Endothelial cell of umbilical vein (primary cell): ENCODE measurements around the gene TBC1D9B. TPM values are rescaled to one million over a fixed set of nuclear protein-coding genes. Genes with fewer than 3 reads are reported as not detected.

Source experiments
- BruUV-seq: library from RNA; stranded (reverse); fragments of 400-500 nt; replicated peaks from 2 replicates; lab custom pipeline; 2021; lab: Mats Ljungman, UMichigan
- CTCF ChIA-PET: fragments of 300-600, 350-600 bp; sonication (Branson Sonifier 250); formaldehyde crosslinking; loops from one replicate; lab custom pipeline; 2021; ENCODE audit warnings: antibody characterized with exemption, inconsistent platforms; lab: Charles Lee
- POLR2A ChIA-PET: fragments of 300-600, 350-600 bp; sonication (Branson Sonifier 250); formaldehyde crosslinking; loops from one replicate; lab custom pipeline; 2021; ENCODE audit warnings: antibody characterized with exemption, inconsistent platforms; lab: Charles Lee
- DNase-seq: peaks from one replicate; pipeline ENCODE4 v3.0.0-alpha.2; 2011; ENCODE audit warnings: low read depth, low spot score
- FAIRE-seq: peaks from 2 replicates; lab custom pipeline; 2011; peaks lifted over from hg19 to GRCh38; lab: Jason Lieb, UNC
- H2AFZ ChIP-seq: 2 replicates; pipeline ENCODE4 v1.6.0; 2012; ENCODE audit warnings: low read depth, low read length, control low read depth, inconsistent platforms
- H3K27ac ChIP-seq: 2 replicates; pipeline ENCODE4 v1.5.1; 2011; ENCODE audit warnings: low read depth, mild to moderate bottlenecking, control low read depth, low read length, moderate library complexity; ENCODE audit not compliant: insufficient read depth
- H3K27me3 ChIP-seq, 2 experiments: 2 replicates each; pipeline versions ENCODE4 v1.6.0 to v1.6.1; 2011; ENCODE audit warnings: low read length in 2 of 2, mixed read lengths in 1 of 2; ENCODE audit not compliant: control insufficient read depth in 2 of 2, insufficient read depth in 2 of 2
- H3K36me3 ChIP-seq, 2 experiments: 2 replicates in 1 of 2; 3 replicates in 1 of 2; pipeline ENCODE4 v1.5.1; 2011; ENCODE audit warnings: low read length in 2 of 2, mild to moderate bottlenecking in 1 of 2, moderate library complexity in 1 of 2; ENCODE audit not compliant: control insufficient read depth in 2 of 2, insufficient read depth in 2 of 2; ENCODE audit errors: extremely low read depth in 1 of 2
- H3K4me1 ChIP-seq: 3 replicates; pipeline ENCODE4 v1.5.1; 2011; ENCODE audit warnings: mild to moderate bottlenecking, low read length; ENCODE audit not compliant: control insufficient read depth, insufficient read depth; ENCODE audit errors: extremely low read depth
- H3K4me2 ChIP-seq: 2 replicates; pipeline ENCODE4 v1.6.1; 2011; ENCODE audit warnings: low read length, control low read depth, mixed read lengths; ENCODE audit not compliant: insufficient read depth
- H3K4me3 ChIP-seq, 3 experiments: fragments of 200-600 bp in 1 of 3; sonication (generic), shearing (Covaris generic) in 1 of 3; replicated peaks in 1 of 3; 2 replicates each; pipeline ENCODE4 v1.5.1; 2011 to 2016; ENCODE audit warnings: control low read depth in 3 of 3, low read length in 3 of 3, mild to moderate bottlenecking in 2 of 3, inconsistent platforms in 1 of 3, low read depth in 1 of 3, moderate library complexity in 1 of 3; ENCODE audit not compliant: insufficient read depth in 1 of 3
- H3K79me2 ChIP-seq: 2 replicates; pipeline ENCODE4 v1.6.0; 2012; ENCODE audit warnings: low read length, inconsistent platforms; ENCODE audit not compliant: control insufficient read depth, insufficient read depth
- H3K9ac ChIP-seq: replicated peaks from 2 replicates; pipeline ENCODE3; 2011; ENCODE audit warnings: low read length, control low read depth; ENCODE audit not compliant: insufficient read depth; ENCODE audit errors: extremely low read depth
- H3K9me1 ChIP-seq: replicated peaks from 3 replicates; pipeline ENCODE4 v1.6.0; 2011; ENCODE audit warnings: mild to moderate bottlenecking, low read length; ENCODE audit not compliant: control insufficient read depth, insufficient read depth; ENCODE audit errors: extremely low read depth
- H3K9me3 ChIP-seq: replicated peaks from 2 replicates; pipeline ENCODE4 v1.5.1; 2012; ENCODE audit warnings: low read length, inconsistent platforms; ENCODE audit not compliant: control insufficient read depth, insufficient read depth
- H4K20me1 ChIP-seq: replicated peaks from 2 replicates; pipeline ENCODE3; 2011; ENCODE audit warnings: mild to moderate bottlenecking, low read length; ENCODE audit not compliant: control insufficient read depth, insufficient read depth; ENCODE audit errors: extremely low read depth
- EZH2 ChIP-seq: IDR thresholded peaks from 2 replicates; pipeline ENCODE4 v1.6.1; 2012; ENCODE audit warnings: borderline replicate concordance, low read depth, mild to moderate bottlenecking, moderate library complexity, low read length, inconsistent platforms; ENCODE audit not compliant: severe bottlenecking
- FOS ChIP-seq: IDR thresholded peaks from 2 replicates; pipeline ENCODE4 v1.6.1; 2011; ENCODE audit warnings: mild to moderate bottlenecking, low read length, moderate library complexity, borderline replicate concordance; ENCODE audit not compliant: insufficient read depth
- GATA2 ChIP-seq: IDR thresholded peaks from 2 replicates; pipeline ENCODE4 v1.7.0; 2011; ENCODE audit warnings: low read depth, mild to moderate bottlenecking, moderate library complexity, mixed read lengths, low read length; ENCODE audit not compliant: insufficient read length, insufficient read depth
- JUN ChIP-seq: IDR thresholded peaks from 2 replicates; pipeline ENCODE4 v1.6.1; 2011; ENCODE audit warnings: borderline replicate concordance, low read depth; ENCODE audit not compliant: insufficient read length, insufficient read depth
- MYC ChIP-seq: IDR thresholded peaks from one replicate; pipeline ENCODE4 v1.6.1; 2011; ENCODE audit warnings: mild to moderate bottlenecking, low read depth, low read length
- POLR2A ChIP-seq: IDR thresholded peaks from 2 replicates; pipeline ENCODE4 v1.6.1; 2012; ENCODE audit warnings: low read depth, mild to moderate bottlenecking, control low read depth, low read length
- POLR2AphosphoS5 ChIP-seq: IDR thresholded peaks from 2 replicates; pipeline ENCODE4 v1.6.1; 2012; ENCODE audit warnings: low read depth, mild to moderate bottlenecking, control low read depth, low read length, moderate library complexity; ENCODE audit not compliant: insufficient read depth
- dilution Hi-C: fragments of 300-500 bp; cut with MboI; formaldehyde crosslinking; loops from one replicate; pipeline ENCODE4 v1.15.0; 2019; ENCODE audit warnings: low sequenced_read_pairs; ENCODE audit not compliant: extremely low pct_ligation_motif_present
- intact Hi-C: fragments of 100-400 bp; cut with micrococcal nuclease; formaldehyde crosslinking; loops from one replicate; pipeline ENCODE4 v1.10.0; 2022
- polyA plus RNA-seq, 4 experiments: library from polyadenylated mRNA; depleted of rRNA in 3 of 4; stranded (reverse) in 3 of 4; unstranded in 1 of 4; fragments of >200 nt; gene quantifications; 2 replicates each; pipeline versions ENCODE4 v1.2.1 to v1.2.3, GENCODE V29; 2011 to 2012; ENCODE audit warnings: missing spikeins in 1 of 4
- total RNA-seq: library from RNA; stranded (reverse); gene quantifications from 2 replicates; pipeline ENCODE4 v1.2.3, GENCODE V29; 2021
- TF ChIP-seq, protein P1 (sequence below), 2 donors: IDR thresholded peaks; 1 replicate in 1 of 2; 2 replicates in 1 of 2; pipeline ENCODE4 v1.5.1; 2011; ENCODE audit warnings: low read length in 2 of 2, mild to moderate bottlenecking in 2 of 2, moderate library complexity in 2 of 2, control low read depth in 1 of 2, inconsistent platforms in 1 of 2, low read depth in 1 of 2; ENCODE audit not compliant: insufficient read depth in 1 of 2; ENCODE audit errors: extremely low read depth in 1 of 2
- TF ChIP-seq, protein P2 (sequence below): IDR thresholded peaks from 2 replicates; pipeline ENCODE4 v1.6.1; 2011; ENCODE audit not compliant: insufficient read depth, insufficient read length

Gene TBC1D9B
- total and polyA plus RNA-seq, 2 donors (not counting 3 experiments of a cell fraction or from before 2014, with no cell fraction given): 82.8 to 150 TPM

DNA sequence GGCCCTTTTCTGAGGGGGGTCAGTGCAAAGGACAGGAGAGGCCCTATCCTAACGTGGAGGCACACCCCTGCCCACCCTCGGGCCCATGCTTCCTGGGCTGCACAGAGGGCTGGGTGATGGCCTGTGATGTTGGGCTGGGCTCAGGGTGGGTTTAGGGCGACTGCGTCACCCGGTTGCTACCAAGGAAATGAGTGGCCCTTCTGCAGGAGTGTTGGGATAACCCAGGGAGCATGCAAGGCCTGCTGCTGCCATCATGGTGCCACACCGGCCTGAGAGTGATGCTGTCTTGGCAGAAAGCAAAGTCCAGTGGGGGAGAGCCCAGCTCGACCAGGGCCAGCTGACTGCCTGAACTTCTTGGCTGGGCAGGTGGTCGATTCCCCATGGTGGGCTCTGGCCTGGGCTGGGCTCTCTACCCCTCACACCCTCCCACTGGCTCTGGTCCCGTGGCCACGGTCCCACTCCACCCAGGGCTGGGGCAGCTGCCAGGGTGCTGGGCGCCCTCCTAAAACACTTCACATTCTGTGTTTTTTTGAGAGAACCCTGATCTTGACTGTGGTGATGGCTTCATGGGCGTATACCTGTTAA is 27.5 kb downstream of the TBC1D9B start:
- intact Hi-C loops (no loop called here), dilution Hi-C loops (no loop called here)
- DNase-seq (no peak), FAIRE-seq (no peak)
- H3K9me3 ChIP-seq: peaks cover 8% of the 10 kb centered on the region
- BruUV-seq: no TSS peak
- no peak overlapping the region for H3K27ac ChIP-seq
- no peaks in the 10 kb centered on the region for H3K4me1 ChIP-seq
- H3K4me2 ChIP-seq: no peak overlapping the region
- no peaks in the 10 kb centered on the region for H3K27me3 ChIP-seq
- no peaks in the 10 kb centered on the region for H3K9me1 ChIP-seq
- POLR2A ChIA-PET: no interaction called here
- no peaks in the 10 kb centered on the region for H4K20me1 ChIP-seq
- CTCF ChIA-PET: no interaction called here
- H3K36me3 ChIP-seq: peaks cover 19 to 47% of the 10 kb centered on the region in 2 experiments
- H3K79me2 ChIP-seq: no peaks in the 10 kb centered on the region
- H3K4me3 ChIP-seq: no peak overlapping the region
- no peak overlapping the region for H2AFZ ChIP-seq
- no peak overlapping the region for H3K9ac ChIP-seq
- TF ChIP-seq JUN (no peak), MYC (no peak), EZH2 (no peak), POLR2A (no peak), FOS (no peak), GATA2 (no peak), POLR2AphosphoS5 (no peak)
- TF ChIP-seq, protein P1, sequence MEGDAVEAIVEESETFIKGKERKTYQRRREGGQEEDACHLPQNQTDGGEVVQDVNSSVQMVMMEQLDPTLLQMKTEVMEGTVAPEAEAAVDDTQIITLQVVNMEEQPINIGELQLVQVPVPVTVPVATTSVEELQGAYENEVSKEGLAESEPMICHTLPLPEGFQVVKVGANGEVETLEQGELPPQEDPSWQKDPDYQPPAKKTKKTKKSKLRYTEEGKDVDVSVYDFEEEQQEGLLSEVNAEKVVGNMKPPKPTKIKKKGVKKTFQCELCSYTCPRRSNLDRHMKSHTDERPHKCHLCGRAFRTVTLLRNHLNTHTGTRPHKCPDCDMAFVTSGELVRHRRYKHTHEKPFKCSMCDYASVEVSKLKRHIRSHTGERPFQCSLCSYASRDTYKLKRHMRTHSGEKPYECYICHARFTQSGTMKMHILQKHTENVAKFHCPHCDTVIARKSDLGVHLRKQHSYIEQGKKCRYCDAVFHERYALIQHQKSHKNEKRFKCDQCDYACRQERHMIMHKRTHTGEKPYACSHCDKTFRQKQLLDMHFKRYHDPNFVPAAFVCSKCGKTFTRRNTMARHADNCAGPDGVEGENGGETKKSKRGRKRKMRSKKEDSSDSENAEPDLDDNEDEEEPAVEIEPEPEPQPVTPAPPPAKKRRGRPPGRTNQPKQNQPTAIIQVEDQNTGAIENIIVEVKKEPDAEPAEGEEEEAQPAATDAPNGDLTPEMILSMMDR (IDR thresholded peaks at IDR 0.05; ENCODE audit: extremely low read depth in 1 of 2, insufficient read depth in 1 of 2, low read depth in 1 of 2, low read length in 2 of 2): no peak
- TF ChIP-seq, protein P2, sequence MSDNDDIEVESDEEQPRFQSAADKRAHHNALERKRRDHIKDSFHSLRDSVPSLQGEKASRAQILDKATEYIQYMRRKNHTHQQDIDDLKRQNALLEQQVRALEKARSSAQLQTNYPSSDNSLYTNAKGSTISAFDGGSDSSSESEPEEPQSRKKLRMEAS: no peak
